ENCODE data around the gene DUSP22. TPM values are rescaled to one million over a fixed set of nuclear protein-coding genes. Genes with fewer than 3 reads are reported as not detected.

Gene DUSP22
- total RNA-seq, 1 donor = 17.0 TPM

GRCh38 chr6:291204-291696 is 1.0 kb upstream of the DUSP22 start:
- TF ChIP-seq CTCF (IDR thresholded peaks at IDR 0.05; ENCODE audit: insufficient read depth, low read length) = no peak
- peak; percentile 8 for DNase-seq (ENCODE audit: low read depth)
- H3K4me3 ChIP-seq (ENCODE audit: low read depth, low read length) = peak overlapping the region; percentile 78

- DNase-seq (ENCODE audit: low read depth) = peak; percentile 46
- H3K4me3 ChIP-seq (ENCODE audit: low read depth, low read length) = peak overlapping the region; percentile 80
- TF ChIP-seq CTCF (IDR thresholded peaks at IDR 0.05; ENCODE audit: insufficient read depth, low read length) = no peak
Observed at GRCh38 chr6:292506-293192, 362 bp downstream of the DUSP22 start.

- DNase-seq (ENCODE audit: low read depth) = peak; percentile 48
- no peak for TF ChIP-seq CTCF (IDR thresholded peaks at IDR 0.05; ENCODE audit: insufficient read depth, low read length)
- H3K4me3 ChIP-seq (ENCODE audit: low read depth, low read length) = peak overlapping the region; percentile 80
Observed at GRCh38 chr6:293193-294174, 1.2 kb downstream of the DUSP22 start.

GRCh38 chr6:294656-295565 is 2.6 kb downstream of the DUSP22 start:
- TF ChIP-seq CTCF (IDR thresholded peaks at IDR 0.05; ENCODE audit: insufficient read depth, low read length) = no peak
- H3K4me3 ChIP-seq (ENCODE audit: low read depth, low read length) = no peak overlapping the region
- no peak for DNase-seq (ENCODE audit: low read depth)

- DNase-seq (ENCODE audit: low read depth) = peak; percentile 25
- TF ChIP-seq CTCF (IDR thresholded peaks at IDR 0.05; ENCODE audit: insufficient read depth, low read length) = no peak
- H3K4me3 ChIP-seq (ENCODE audit: low read depth, low read length) = no peak overlapping the region
Observed at GRCh38 chr6:296151-297122, 4.2 kb downstream of the DUSP22 start.

Data from fibroblast of the aortic adventitia (primary cell).